ENCODE results near the gene RNF213. TPM values are rescaled to one million over a fixed set of nuclear protein-coding genes. Genes with fewer than 3 reads are reported as not detected.

RNF213 gene
- total and polyA plus RNA-seq, 12 donors = 51.1 to 182 (median 122) TPM

DNA sequence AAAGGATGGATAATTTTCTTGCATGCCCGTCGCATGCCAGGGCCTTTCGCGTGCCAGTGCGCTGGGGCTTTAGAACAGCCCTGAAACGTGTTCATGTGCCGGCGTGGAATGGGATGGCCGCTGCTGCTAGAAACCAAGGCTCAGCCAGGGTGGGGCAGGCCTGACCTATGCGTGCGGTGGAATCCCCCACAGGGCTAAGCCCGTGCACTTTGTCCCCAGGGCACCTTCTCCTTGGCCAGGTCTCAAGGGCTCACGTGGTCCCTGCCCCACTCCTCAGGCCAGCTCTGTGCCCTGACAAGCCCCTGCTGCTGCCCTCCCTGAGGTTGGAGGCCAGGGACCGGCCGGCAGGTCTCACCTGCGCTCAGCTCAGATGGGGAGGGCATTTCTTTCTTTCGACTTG is 13.1 kb upstream of the RNF213 start:
- no peak for DNase-seq
- Histone ChIP-seq H3K27me3 (no peaks in the 10 kb centered on the region), H3K4me3 (no peak overlapping the region), H3K9me3 (replicated peaks in 1 of 3) (no peaks in the 10 kb centered on the region), H3K4me1 (replicated peaks in 1 of 2) (peaks cover 0 to 12% of the 10 kb centered on the region in 2 donors), H3K36me3 (replicated peaks in 1 of 2) (peaks cover 0 to 39% of the 10 kb centered on the region in 2 donors), H3K27ac (no peak overlapping the region)
- intact Hi-C loops (cut with DNase I) = no loop called here
- TF ChIP-seq, protein P1, sequence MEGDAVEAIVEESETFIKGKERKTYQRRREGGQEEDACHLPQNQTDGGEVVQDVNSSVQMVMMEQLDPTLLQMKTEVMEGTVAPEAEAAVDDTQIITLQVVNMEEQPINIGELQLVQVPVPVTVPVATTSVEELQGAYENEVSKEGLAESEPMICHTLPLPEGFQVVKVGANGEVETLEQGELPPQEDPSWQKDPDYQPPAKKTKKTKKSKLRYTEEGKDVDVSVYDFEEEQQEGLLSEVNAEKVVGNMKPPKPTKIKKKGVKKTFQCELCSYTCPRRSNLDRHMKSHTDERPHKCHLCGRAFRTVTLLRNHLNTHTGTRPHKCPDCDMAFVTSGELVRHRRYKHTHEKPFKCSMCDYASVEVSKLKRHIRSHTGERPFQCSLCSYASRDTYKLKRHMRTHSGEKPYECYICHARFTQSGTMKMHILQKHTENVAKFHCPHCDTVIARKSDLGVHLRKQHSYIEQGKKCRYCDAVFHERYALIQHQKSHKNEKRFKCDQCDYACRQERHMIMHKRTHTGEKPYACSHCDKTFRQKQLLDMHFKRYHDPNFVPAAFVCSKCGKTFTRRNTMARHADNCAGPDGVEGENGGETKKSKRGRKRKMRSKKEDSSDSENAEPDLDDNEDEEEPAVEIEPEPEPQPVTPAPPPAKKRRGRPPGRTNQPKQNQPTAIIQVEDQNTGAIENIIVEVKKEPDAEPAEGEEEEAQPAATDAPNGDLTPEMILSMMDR (IDR thresholded peaks at IDR 0.05) = no peak
- TF ChIP-seq POLR2A (IDR thresholded peaks at IDR 0.05) = no peak
- 93 to 97% (median 94%) methylated on average over 11 to 17 of the region's 17 CpGs for WGBS, 4 donors

DNA sequence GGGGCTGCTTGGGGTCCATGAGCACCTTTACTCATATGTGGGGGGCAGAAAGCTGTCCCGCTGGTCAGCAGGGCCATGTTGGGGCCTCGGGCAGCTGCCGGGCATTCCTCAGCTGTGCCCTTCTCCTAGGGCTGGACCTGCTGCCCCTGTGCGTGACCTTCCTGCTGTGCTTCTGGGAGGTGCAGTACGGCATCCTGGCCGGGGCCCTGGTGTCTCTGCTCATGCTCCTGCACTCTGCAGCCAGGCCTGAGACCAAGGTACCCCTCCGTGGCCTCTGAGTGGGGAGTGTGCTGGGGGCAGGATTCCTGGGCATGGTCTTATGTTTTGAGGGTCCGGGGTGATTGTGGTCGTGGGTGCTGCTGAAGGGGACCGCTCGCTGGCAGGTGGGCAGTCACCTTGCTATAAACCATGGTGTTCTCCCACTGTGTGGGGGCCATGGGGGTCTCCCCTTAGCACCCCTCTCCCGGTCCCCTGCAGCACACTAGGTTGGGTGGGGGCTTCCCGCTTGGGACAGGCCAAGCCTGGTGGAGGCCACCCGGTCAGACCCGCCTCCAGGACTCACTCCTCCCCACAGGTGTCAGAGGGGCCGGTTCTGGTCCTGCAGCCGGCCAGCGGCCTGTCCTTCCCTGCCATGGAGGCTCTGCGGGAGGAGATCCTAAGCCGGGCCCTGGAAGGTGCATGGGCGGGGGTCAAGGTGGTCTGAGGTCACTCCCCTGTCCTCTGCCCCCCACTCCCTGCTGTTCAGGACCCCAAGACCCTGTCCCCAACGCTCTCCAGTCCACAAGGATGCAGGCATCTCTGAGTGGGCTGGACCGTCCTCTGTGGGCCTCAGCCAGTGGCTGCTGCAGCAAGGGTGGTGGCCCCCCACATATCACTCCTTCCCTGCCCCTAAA is 12.4 kb upstream of the RNF213 start:
- DNase-seq = no peak
- WGBS, 4 donors = 88 to 94% (median 92%) methylated on average over 5 to 23 of the region's 23 CpGs

GRCh38 chr17:80248894-80249710 is 11.6 kb upstream of the RNF213 start:
- DNase-seq = no peak
- Histone ChIP-seq H3K27ac (no peak overlapping the region), H3K9me3 (replicated peaks in 1 of 3) (no peaks in the 10 kb centered on the region), H3K27me3 (no peaks in the 10 kb centered on the region), H3K4me1 (replicated peaks in 1 of 2) (peaks cover 0 to 8% of the 10 kb centered on the region in 2 donors), H3K36me3 (replicated peaks in 1 of 2) (peaks cover 0 to 42% of the 10 kb centered on the region in 2 donors), H3K4me3 (no peak overlapping the region)
- intact Hi-C loops (cut with DNase I) = no loop called here
- WGBS, 4 donors = 76 to 92% (median 89%) methylated on average over 7 to 26 of the region's 26 CpGs
- no peak for TF ChIP-seq POLR2A (IDR thresholded peaks at IDR 0.05)
- TF ChIP-seq, protein P1 (IDR thresholded peaks at IDR 0.05) = no peak

More for the DNA sequence above, 12.4 kb upstream of the RNF213 start:
- H3K27me3 ChIP-seq = no peaks in the 10 kb centered on the region
- no peak overlapping the region for H3K27ac ChIP-seq
- H3K4me1 ChIP-seq (replicated peaks in 1 of 2) = peaks cover 0 to 16% of the 10 kb centered on the region in 2 donors
- H3K36me3 ChIP-seq (replicated peaks in 1 of 2) = peaks cover 0 to 42% of the 10 kb centered on the region in 2 donors
- TF ChIP-seq, protein P1 (IDR thresholded peaks at IDR 0.05) = no peak
- no peak for TF ChIP-seq POLR2A (IDR thresholded peaks at IDR 0.05)
- no peaks in the 10 kb centered on the region for H3K9me3 ChIP-seq (replicated peaks in 1 of 3)
- no peak overlapping the region for H3K4me3 ChIP-seq
- intact Hi-C loops (cut with DNase I) = no loop called here

- TF ChIP-seq POLR2A (IDR thresholded peaks at IDR 0.05) = no peak
- TF ChIP-seq, protein P1 (IDR thresholded peaks at IDR 0.05) = no peak
- H3K36me3 ChIP-seq (replicated peaks in 1 of 2) = peaks cover 0 to 22% of the 10 kb centered on the region in 2 donors
- peaks cover 14 to 25% of the 10 kb centered on the region in 2 donors for H3K4me1 ChIP-seq (replicated peaks in 1 of 2)
- no peak for DNase-seq
- intact Hi-C loops (cut with DNase I) = no loop called here
- WGBS, 4 donors = 90 to 96% (median 93%) methylated on average over 10 to 11 of the region's 11 CpGs
- no peak overlapping the region for H3K27ac ChIP-seq
- H3K27me3 ChIP-seq = no peaks in the 10 kb centered on the region
- H3K4me3 ChIP-seq = no peak overlapping the region
- no peaks in the 10 kb centered on the region for H3K9me3 ChIP-seq (replicated peaks in 1 of 3)
These were observed 8.7 kb upstream of the RNF213 start for GRCh38 chr17:80251966-80252365.

Data from adrenal gland (tissue), 12 donors.